Right ventricle myocardium inferior (tissue), 1 donor: ENCODE measurements around the gene EXOC6B. TPM values are rescaled to one million over a fixed set of nuclear protein-coding genes. Genes with fewer than 3 reads are reported as not detected.
A peak's percentile ranks its signal among the peaks of the same experiment; 100 is the strongest.

Experiments
- ATAC-seq: fragments of 200-7000 bp; cut with Tn5 transposase; one replicate; pipeline ENCODE4 v1.9.1; 2020; ENCODE audit warnings: mild to moderate bottlenecking, moderate library complexity
- DNase-seq: peaks from one replicate; pipeline ENCODE4 v3.0.0; 2021; ENCODE audit errors: missing footprints
- intact Hi-C: fragments of 100-400 bp; cut with DNase I; formaldehyde crosslinking; loops from one replicate; pipeline ENCODE4 v1.11.0; 2022
- total RNA-seq: library from RNA; stranded (reverse); fragmentation: NEBNext Ultra II Directional; extraction: Animal tissue kit (Norgen Biotek cat#: 25700); gene quantifications from one replicate; pipeline ENCODE4 v1.2.1, GENCODE V29; 2021
- donor health status: DM: no; HTN: yes; CAD: no; lungs with severe emphysema.

EXOC6B gene
- total RNA-seq, 1 donor from 2014 or later: 117 TPM

GRCh38 chr2:72755647-72756423, 70.0 kb downstream of the EXOC6B start:
- ATAC-seq (no peak), DNase-seq (no peak)
- intact Hi-C loops: no loop called here

GRCh38 chr2:72754628-72755320, 71.1 kb downstream of the EXOC6B start:
- DNase-seq (no peak), ATAC-seq (no peak)
- intact Hi-C loops: no loop called here

- intact Hi-C loops: no loop called here
- ATAC-seq (no peak), DNase-seq (no peak)
These were observed 74.7 kb downstream of the EXOC6B start for GRCh38 chr2:72750977-72751639.

GRCh38 chr2:72750466-72750865, 75.4 kb downstream of the EXOC6B start:
- DNase-seq (no peak), ATAC-seq (no peak)
- intact Hi-C loops: no loop called here

- ATAC-seq: no peak
- intact Hi-C loops: no loop called here
- DNase-seq: no peak
These were observed 78.5 kb downstream of the EXOC6B start for GRCh38 chr2:72747344-72747743.

GRCh38 chr2:72745679-72746368, 80.0 kb downstream of the EXOC6B start:
- DNase-seq (no peak), ATAC-seq (peak; percentile 52)
- intact Hi-C loops: no loop called here

GRCh38 chr2:72744049-72744448, 81.8 kb downstream of the EXOC6B start:
- no peak for ATAC-seq
- no peak for DNase-seq
- intact Hi-C loops: no loop called here

GRCh38 chr2:72743481-72743880, 82.4 kb downstream of the EXOC6B start:
- intact Hi-C loops: no loop called here
- DNase-seq (no peak), ATAC-seq (no peak)

GRCh38 chr2:72738096-72738495, 87.7 kb downstream of the EXOC6B start:
- DNase-seq (no peak), ATAC-seq (no peak)
- intact Hi-C loops: no loop called here

GRCh38 chr2:72734432-72734831, 91.4 kb downstream of the EXOC6B start:
- DNase-seq (no peak), ATAC-seq (no peak)
- intact Hi-C loops: no loop called here

- intact Hi-C loops: no loop called here
- ATAC-seq: no peak
- DNase-seq: no peak
These were observed 94.7 kb downstream of the EXOC6B start for GRCh38 chr2:72731116-72731515.

- DNase-seq (no peak), ATAC-seq (no peak)
- intact Hi-C loops: no loop called here
These were observed 98.5 kb downstream of the EXOC6B start for GRCh38 chr2:72727356-72727755.

- intact Hi-C loops: no loop called here
- no peak for ATAC-seq
- DNase-seq: no peak
These were observed 102.0 kb downstream of the EXOC6B start for GRCh38 chr2:72723769-72724370.

- intact Hi-C loops: no loop called here
- DNase-seq (no peak), ATAC-seq (no peak)
These were observed 103.3 kb downstream of the EXOC6B start for GRCh38 chr2:72722492-72723070.

- DNase-seq (no peak), ATAC-seq (no peak)
- intact Hi-C loops: no loop called here
These were observed 106.4 kb downstream of the EXOC6B start for GRCh38 chr2:72719416-72719815.

GRCh38 chr2:72718876-72719275, 107.0 kb downstream of the EXOC6B start:
- intact Hi-C loops: no loop called here
- ATAC-seq: no peak
- no peak for DNase-seq

GRCh38 chr2:72716601-72717000, 109.2 kb downstream of the EXOC6B start:
- intact Hi-C loops: no loop called here
- DNase-seq (no peak), ATAC-seq (no peak)

- ATAC-seq (no peak), DNase-seq (no peak)
- intact Hi-C loops: no loop called here
These were observed 112.0 kb downstream of the EXOC6B start for GRCh38 chr2:72713857-72714256.

GRCh38 chr2:72712977-72713376, 112.9 kb downstream of the EXOC6B start:
- intact Hi-C loops: no loop called here
- DNase-seq: no peak
- ATAC-seq: no peak
